OCI-LY7 (cell line): ENCODE data around the gene PARD6A. TPM values are rescaled to one million over a fixed set of nuclear protein-coding genes. Genes with fewer than 3 reads are reported as not detected.

ENCODE experiments used
- BruUV-seq: library from RNA; stranded (reverse); fragments of 400-500 nt; replicated peaks from 2 replicates; lab custom pipeline; 2021; lab: Mats Ljungman, UMichigan
- CTCF ChIA-PET: fragments of 300-600 bp; sonication (Branson Sonifier 250); formaldehyde crosslinking; loops from one replicate; lab custom pipeline; 2022; ENCODE audit warnings: antibody characterized with exemption; ENCODE audit not compliant: unreplicated experiment; lab: Charles Lee
- POLR2A ChIA-PET: fragments of 300-600 bp; sonication (Branson Sonifier 250); formaldehyde crosslinking; loops from one replicate; lab custom pipeline; 2022; ENCODE audit warnings: antibody characterized with exemption; lab: Charles Lee
- DNase-seq: peaks from one replicate; pipeline ENCODE4 v3.0.0-alpha.2; 2015; ENCODE audit warnings: low spot score
- H2AFZ ChIP-seq: fragments of 200-600 bp; sonication (generic), shearing (Covaris generic); 2 replicates; pipeline ENCODE4 v1.6.1; 2014; ENCODE audit warnings: mild to moderate bottlenecking, antibody characterized with exemption, low read length, moderate library complexity
- H3K27ac ChIP-seq: fragments of 200-600 bp; sonication (generic); 2 replicates; pipeline ENCODE4 v1.5.1; 2014; ENCODE audit warnings: mixed run types, low read depth, mild to moderate bottlenecking, moderate library complexity, low read length, inconsistent platforms; ENCODE audit not compliant: poor library complexity, severe bottlenecking
- H3K36me3 ChIP-seq: fragments of 200-600 bp; sonication (generic); 2 replicates; pipeline ENCODE4 v1.6.1; 2014; ENCODE audit warnings: mild to moderate bottlenecking, antibody characterized with exemption, low read length, moderate library complexity, mixed read lengths; ENCODE audit not compliant: insufficient read depth
- H3K4me1 ChIP-seq: fragments of 200-600 bp; sonication (generic); 2 replicates; pipeline ENCODE4 v1.5.1; 2014; ENCODE audit warnings: mild to moderate bottlenecking, low read length; ENCODE audit not compliant: insufficient read depth, poor library complexity, severe bottlenecking
- H3K4me2 ChIP-seq: fragments of 200-600 bp; sonication (generic); 2 replicates; pipeline ENCODE4 v1.6.1; 2014; ENCODE audit warnings: mild to moderate bottlenecking, low read length
- H3K4me3 ChIP-seq: fragments of 200-600 bp; sonication (generic); 2 replicates; pipeline ENCODE4 v1.5.1; 2014; ENCODE audit warnings: mild to moderate bottlenecking, low read depth, low read length; ENCODE audit not compliant: poor library complexity, severe bottlenecking
- H3K79me2 ChIP-seq: fragments of 200-600 bp; sonication (generic); 2 replicates; pipeline ENCODE4 v1.6.1; 2016; ENCODE audit warnings: low read depth, mild to moderate bottlenecking, low read length, moderate library complexity, mixed read lengths; ENCODE audit not compliant: insufficient read depth
- H3K9me2 ChIP-seq: fragments of 200-600 bp; sonication (generic); 2 replicates; pipeline ENCODE4 v1.6.1; 2016; ENCODE audit warnings: mild to moderate bottlenecking, low read length, mixed read lengths; ENCODE audit not compliant: insufficient read depth
- H3K9me3 ChIP-seq: fragments of 200-600 bp; sonication (generic); 2 replicates; pipeline ENCODE4 v1.6.1; 2014; ENCODE audit warnings: mild to moderate bottlenecking, mixed run types, low read length, mixed read lengths
- H4K20me1 ChIP-seq: fragments of 200-600 bp; sonication (generic); 2 replicates; pipeline ENCODE4 v1.6.1; 2014; ENCODE audit warnings: mild to moderate bottlenecking, antibody characterized with exemption, low read length, moderate library complexity, mixed read lengths; ENCODE audit not compliant: insufficient read depth
- CTCF ChIP-seq: fragments of 200-600 bp; sonication (generic); conservative IDR thresholded peaks from 2 replicates; pipeline ENCODE4 v1.5.1; 2014; ENCODE audit warnings: mild to moderate bottlenecking, antibody characterized with exemption, low read length, moderate library complexity, mixed read lengths
- EZH2phosphoT487 ChIP-seq: fragments of 200-600 bp; sonication (generic); IDR thresholded peaks from 2 replicates; pipeline ENCODE4 v1.6.1; 2018; ENCODE audit warnings: low read depth, borderline replicate concordance, mild to moderate bottlenecking, mixed run types, antibody characterized with exemption, low read length, moderate library complexity, mixed read lengths
- intact Hi-C: fragments of 100-400 bp; cut with micrococcal nuclease; formaldehyde crosslinking; loops from one replicate; pipeline ENCODE4 v1.10.0; 2022; ENCODE audit not compliant: unreplicated experiment
- total RNA-seq, 2 experiments: library from RNA; depleted of rRNA in 1 of 2; stranded (reverse); fragments of >200 nt in 1 of 2; shearing (Covaris generic) in 1 of 2; gene quantifications; 2 replicates each; pipeline ENCODE4 v1.2.3, GENCODE V29; 2014 to 2022

Gene PARD6A
- total RNA-seq, 2 experiments from 2014 or later: 14.0 to 23.3 TPM

- no peaks in the 10 kb centered on the region for H3K9me3 ChIP-seq
Measured at GRCh38 chr16:67655363-67655762, 5.4 kb upstream of the PARD6A start.

GRCh38 chr16:67656344-67657016, 4.3 kb upstream of the PARD6A start:
- ChIA-PET CTCF (no interaction called here), POLR2A (interaction anchor here (0.7 kb wide), 1 partner anchor 11 kb away, joined by 3 read pairs; the partner anchor contains the start of gene CARMIL2)
- Histone ChIP-seq H3K36me3 (peaks cover 76% of the 10 kb centered on the region), H3K79me2 (peaks cover 13% of the 10 kb centered on the region; the same call in 1 of the 2 replicates), H3K9me3 (no peaks in the 10 kb centered on the region), H3K4me3 (no peak overlapping the region), H3K4me1 (peaks cover 12% of the 10 kb centered on the region), H3K9me2 (no peaks in the 10 kb centered on the region), H3K27ac (no peak overlapping the region), H2AFZ (no peak overlapping the region), H4K20me1 (0 out of 2 replicates have a peak, but pooled peaks cover 7% of the 10 kb centered on the region), H3K4me2 (no peak overlapping the region)
- intact Hi-C loops: no loop called here
- BruUV-seq: no TSS peak
- DNase-seq: no peak
- TF ChIP-seq CTCF: no peak

More at GRCh38 chr16:67655363-67655762, 5.4 kb upstream of the PARD6A start:
- Histone ChIP-seq H3K4me2 (no peak overlapping the region), H3K4me1 (peaks cover 7% of the 10 kb centered on the region), H4K20me1 (0 out of 2 replicates have a peak, but pooled peaks cover 7% of the 10 kb centered on the region), H2AFZ (no peak overlapping the region), H3K27ac (no peak overlapping the region), H3K36me3 (peaks cover 87% of the 10 kb centered on the region), H3K9me2 (no peaks in the 10 kb centered on the region), H3K79me2 (peaks cover 13% of the 10 kb centered on the region; the same call in 1 of the 2 replicates), H3K4me3 (no peak overlapping the region)
- no peak for DNase-seq
- intact Hi-C loops: no loop called here
- ChIA-PET CTCF (no interaction called here), POLR2A (no interaction called here)
- BruUV-seq: no TSS peak
- TF ChIP-seq EZH2phosphoT487 (no peak), CTCF (no peak)

DNA sequence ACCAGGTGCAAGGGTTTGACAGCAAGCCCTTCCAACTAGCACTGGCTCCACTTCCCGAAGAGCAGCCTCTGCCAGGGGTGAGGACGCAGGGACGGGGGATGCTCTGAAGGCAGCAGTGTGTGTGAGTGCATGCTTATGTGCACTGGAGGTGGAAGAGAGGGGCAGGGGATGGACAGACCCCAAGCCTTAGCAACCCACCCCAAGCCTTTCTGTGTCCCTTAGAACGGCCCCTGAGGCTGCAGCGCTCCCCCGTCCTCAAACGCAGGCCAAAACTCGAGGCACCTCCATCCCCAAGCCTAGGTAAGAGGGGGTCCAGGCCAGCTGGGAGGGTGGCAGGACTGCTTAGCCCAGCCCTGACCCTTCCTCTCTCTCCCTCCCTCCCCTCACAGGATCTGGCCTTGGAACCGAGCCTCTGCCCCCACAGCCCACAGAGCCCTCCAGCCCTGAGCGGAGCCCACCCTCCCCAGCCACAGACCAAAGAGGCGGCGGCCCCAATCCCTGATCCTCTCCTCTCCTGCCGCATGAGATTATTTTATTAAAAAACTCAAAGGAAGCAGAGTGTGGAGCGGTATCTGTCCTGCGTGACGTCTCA, 3.6 kb upstream of the PARD6A start:
- Histone ChIP-seq H3K9me3 (no peaks in the 10 kb centered on the region), H3K79me2 (peaks cover 13% of the 10 kb centered on the region; the same call in 1 of the 2 replicates), H3K4me3 (no peak overlapping the region), H3K9me2 (no peaks in the 10 kb centered on the region), H3K4me2 (no peak overlapping the region), H3K27ac (no peak overlapping the region), H3K4me1 (peaks cover 14% of the 10 kb centered on the region), H3K36me3 (peaks cover 70% of the 10 kb centered on the region), H2AFZ (no peak overlapping the region), H4K20me1 (0 out of 2 replicates have a peak, but pooled peaks cover 7% of the 10 kb centered on the region)
- TF ChIP-seq EZH2phosphoT487: no peak
- no peak for TF ChIP-seq CTCF
- no peak for DNase-seq
- intact Hi-C loops: no loop called here
- BruUV-seq: TSS peak; percentile 59
- CTCF ChIA-PET: no interaction called here
- POLR2A ChIA-PET: no interaction called here
